T follicular helper cell (primary cell): Measurements from ENCODE around the gene MYH6.

Experiments
- DNase-seq: peaks from one replicate; pipeline ENCODE4 v3.0.0-alpha.2; 2020; ENCODE audit warnings: low read depth

MYH6 gene

GRCh38 chr14:23358042-23358441 lies 50.0 kb downstream of the MYH6 start:
- DNase-seq: no peak

- DNase-seq: no peak
These were observed 50.8 kb downstream of the MYH6 start for GRCh38 chr14:23357261-23357660.

DNA sequence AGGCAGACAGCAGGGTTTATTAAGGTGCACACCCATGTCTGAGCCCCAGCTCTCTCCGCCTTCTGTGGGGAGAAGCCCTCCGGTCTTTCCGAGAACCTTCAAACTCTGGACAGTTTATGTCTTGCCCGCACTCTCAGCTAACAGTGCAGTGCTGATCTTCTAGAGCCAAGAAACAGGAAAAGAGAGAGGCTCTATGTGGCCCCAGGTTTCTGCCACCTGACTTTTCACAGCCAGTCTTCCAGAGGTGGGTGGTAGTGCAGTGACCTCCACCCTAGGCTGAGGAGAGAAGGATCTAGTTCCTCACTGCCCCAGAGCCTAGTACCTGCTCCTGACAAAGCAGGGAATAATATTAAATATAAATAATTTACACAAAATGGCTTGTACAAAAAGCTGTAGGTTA lies 51.4 kb downstream of the MYH6 start:
- DNase-seq: no peak

DNA sequence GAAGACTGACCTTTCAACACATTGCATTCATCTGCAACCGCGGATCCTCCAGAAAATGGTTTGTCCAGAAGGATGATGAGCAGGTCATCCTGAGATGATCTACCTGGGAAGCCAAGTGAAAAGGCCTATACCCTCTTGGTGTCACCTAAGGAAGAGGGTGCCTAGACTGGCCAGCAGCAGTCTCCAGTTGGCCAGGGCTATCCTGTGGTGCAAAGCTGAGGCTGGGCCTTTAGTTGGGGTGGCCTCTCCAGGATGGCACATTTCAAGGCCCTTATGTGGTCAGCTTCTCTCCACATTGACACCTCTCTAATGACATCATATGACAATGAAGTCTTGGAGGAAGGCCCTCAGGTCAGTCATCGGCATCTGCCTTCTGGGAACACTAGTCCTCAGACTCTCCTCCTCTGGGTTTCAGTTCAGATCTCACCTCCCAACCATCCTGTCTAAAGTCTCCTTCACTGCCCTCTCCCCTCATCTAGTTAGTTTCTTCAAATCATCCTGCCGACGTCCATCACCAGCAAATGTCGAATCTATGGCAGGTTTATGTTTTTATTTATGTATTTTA lies 52.1 kb downstream of the MYH6 start:
- DNase-seq: no peak

- no peak for DNase-seq
These were observed 53.1 kb downstream of the MYH6 start for GRCh38 chr14:23354990-23355389.

GRCh38 chr14:23353433-23353780 lies 54.7 kb downstream of the MYH6 start:
- no peak for DNase-seq

GRCh38 chr14:23352506-23353432 lies 55.3 kb downstream of the MYH6 start, which contains the start of gene SLC22A17:
Gene SLC22A17 (minus strand): TSS chr14:23352887.
- peak; percentile 68 for DNase-seq

- no peak for DNase-seq
These were observed 56.2 kb downstream of the MYH6 start for GRCh38 chr14:23351681-23352505.

DNA sequence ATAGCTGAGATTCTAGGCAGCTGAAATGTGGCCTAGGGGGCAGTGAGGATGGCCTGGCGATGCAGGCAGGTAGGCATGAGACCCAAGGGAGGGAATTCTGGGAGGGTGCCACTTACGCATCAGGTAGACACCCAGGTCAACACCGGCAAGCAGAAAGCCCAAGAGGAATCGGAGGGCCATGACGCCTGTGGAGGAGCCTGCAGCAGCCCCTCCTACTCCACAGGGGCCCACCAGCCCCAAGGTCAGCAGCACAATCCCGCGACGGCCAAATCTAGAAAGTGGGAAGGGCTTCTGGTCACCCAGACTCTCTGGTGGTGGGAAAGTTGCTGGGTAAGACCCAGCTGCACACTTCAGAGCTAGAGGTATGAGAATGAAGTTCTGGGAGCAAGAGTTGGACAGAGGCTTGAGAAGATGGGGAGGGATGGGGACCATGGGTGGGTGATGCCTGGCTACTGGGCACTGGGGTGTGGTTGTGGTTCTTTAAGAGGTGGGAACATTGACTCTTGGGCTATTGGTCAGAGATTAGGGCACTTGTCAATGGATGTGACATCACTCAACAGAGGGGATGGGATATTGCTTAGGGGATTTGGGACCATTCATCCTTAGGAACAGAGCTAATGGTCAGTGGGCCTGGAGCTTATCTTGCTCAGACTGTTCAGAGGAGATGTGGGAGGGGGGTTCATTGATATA lies 58.8 kb downstream of the MYH6 start:
- DNase-seq: no peak

DNA sequence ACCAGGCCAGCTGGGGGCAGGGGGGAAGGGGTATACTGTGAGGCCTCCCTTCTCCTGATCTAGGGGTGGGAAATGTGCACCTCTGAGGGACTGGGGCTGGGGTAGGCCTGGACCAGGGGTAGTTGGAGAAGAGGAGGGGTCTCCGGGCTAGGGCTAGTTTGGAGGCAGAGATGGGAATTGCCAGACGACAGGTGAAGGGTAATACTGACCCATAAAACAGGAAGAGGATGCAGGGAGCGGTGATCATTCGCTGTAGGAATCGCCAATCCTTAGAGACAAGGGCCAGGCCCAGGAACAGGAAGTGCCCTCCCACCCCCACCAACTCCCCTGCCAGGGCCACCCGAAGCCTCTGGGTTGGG lies 59.8 kb downstream of the MYH6 start:
- no peak for DNase-seq

GRCh38 chr14:23347406-23348296 lies 60.4 kb downstream of the MYH6 start:
- no peak for DNase-seq

DNA sequence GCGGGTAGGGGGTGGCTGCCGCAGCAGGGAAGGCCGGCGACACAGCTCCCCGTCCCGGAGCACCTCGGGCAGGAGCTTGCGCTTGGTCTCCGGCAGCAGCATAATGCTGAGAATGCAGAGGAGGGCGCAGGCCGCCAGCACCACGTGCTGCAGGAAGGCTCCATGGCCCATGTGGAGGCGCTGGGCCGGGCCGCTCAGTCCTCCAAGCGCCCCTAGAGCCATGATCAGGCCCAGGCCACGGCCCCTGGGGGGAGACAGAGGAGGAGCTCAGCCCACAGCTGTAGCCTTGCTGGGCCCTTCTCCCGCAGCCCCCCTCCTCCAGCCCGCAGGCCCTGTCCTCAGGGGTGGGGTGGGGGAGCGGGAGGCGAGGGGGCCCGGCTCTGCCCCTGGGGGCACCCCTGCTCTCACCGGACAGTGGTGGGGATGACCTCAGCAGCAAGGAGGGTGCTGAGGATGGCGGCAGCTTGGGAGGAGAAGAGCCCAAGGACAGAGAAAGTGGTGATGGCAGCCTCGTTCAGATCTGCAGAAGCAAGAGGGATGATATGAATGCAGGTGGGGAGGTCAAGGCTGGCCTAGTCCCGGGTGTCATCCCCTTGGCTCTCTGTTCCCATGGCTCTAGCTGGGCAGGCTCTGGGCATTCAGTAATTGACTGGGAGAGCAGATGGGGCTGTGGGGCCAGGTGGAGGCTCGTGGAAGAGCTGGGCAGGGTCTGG lies 61.2 kb downstream of the MYH6 start:
- no peak for DNase-seq

GRCh38 chr14:23345987-23346692 lies 61.9 kb downstream of the MYH6 start:
- no peak for DNase-seq

- DNase-seq: no peak
These were observed 63.6 kb downstream of the MYH6 start for GRCh38 chr14:23344481-23344880.

- DNase-seq: no peak
These were observed 68.4 kb downstream of the MYH6 start for GRCh38 chr14:23339506-23340268.

GRCh38 chr14:23335623-23336022 lies 72.5 kb downstream of the MYH6 start:
- no peak for DNase-seq
